GDM1 (cell line): ENCODE results near the gene KRTAP10-1.
"Not testable (repeated sequence)": the region's sequence is repeated elsewhere in the genome, so short reads cannot be mapped to it uniquely, and the experiment has no call there.

Source experiments
- DNase-seq: peaks from one replicate; lab custom pipeline; 2025; lab: John Stamatoyannopoulos, UW

KRTAP10-1 gene, protein sequence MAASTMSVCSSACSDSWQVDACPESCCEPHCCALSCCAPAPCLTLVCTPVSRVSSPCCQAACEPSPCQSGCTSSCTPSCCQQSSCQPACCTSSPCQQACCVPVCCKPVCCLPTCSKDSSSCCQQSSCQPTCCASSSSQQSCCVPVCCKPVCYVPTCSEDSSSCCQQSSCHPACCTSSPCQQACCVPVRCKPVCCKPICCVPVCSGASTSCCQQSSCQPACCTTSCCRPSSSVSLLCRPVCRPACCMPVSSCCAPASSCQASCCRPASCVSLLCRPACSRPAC

DNA sequence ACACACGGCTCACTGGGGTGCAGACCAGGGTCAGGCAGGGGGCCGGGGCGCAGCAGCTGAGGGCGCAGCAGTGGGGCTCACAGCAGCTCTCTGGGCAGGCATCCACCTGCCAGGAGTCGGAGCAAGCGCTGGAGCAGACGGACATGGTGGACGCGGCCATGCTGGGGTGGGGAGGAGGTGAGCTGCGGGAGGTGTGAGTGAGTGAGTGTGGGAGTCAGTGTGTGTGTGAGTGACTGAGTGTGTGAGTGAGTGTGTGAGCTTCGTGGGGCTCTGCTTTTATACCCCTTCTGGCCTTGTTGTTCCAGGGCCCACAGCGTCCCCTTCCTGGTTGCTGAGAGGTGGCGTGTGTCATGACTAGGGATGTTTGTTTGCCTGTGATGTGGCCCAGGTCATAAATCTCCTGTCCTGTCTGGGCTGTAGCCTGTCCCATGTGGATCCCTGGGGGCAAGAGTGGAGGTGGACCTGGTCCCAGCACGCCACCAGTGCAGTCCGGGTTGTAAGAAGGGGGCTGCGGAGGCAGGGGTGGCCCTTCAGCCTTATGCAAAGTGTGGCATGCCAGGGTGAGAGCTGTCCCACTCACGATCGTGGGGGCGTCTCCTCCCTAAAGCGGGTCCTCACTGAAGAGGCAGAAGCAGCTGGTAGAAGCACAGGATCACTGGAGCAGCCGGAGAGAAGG lies at the start of gene KRTAP10-1:
KRTAP10-1 (minus strand) TSS at position 205 of the 676 bp plus-strand sequence; CDS start at position 160, 45 bp downstream.
- no peak for DNase-seq

DNA sequence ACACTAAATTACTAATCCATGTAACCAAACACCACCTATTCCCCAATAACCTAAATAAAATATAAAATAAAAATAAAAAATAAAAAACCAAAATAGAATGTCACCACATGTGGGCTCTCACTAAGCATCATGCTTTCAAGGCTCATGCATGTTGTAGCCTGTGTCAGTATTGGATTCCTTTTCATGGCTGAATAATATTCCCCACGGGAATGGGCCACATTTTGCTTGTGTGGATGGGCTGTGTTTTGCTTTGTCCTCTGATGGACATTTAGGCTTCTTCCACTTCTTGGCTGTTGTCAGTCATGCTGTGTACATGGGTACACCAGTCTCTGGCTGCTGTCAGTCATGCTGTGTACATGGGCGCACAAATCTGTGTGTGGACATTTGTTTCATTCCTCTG lies 49.1 kb upstream of the KRTAP10-1 start:
- no peak for DNase-seq

DNA sequence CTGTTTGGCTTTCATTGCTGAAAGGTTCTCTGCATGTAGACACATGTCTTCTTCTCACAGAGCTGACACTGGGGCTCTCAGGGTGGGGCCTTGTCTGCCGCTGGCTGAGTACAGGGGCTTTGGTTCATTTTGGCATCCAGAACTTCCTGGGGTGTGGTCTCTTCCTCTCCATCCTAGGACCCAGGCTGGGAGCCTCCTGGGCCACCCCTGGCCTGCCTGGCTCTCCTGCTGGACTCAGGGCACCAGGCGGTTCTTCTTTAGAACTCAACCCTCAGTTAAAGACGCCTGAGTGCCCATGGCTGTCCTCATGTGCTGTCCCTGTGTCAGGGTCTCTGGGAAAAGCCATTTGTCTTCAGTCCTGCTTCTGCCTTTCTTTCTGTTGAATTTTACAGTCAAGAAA lies 45.9 kb upstream of the KRTAP10-1 start:
- no peak for DNase-seq

DNA sequence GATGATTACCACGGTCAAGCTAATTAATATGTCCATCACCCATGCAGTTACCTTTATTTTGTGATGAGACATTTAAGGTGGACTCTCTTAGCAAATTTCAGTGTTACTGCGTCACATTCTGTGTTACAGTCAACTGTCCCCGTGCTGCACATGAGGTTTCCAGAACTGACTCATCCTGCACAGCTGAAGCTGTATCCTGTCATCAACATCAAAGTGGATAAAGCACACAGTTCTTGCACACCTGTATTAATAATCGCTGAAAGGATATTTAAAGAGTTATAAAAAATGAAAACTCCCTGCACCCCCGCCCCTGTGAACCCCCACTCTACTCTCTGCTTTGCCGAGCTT lies 43.8 kb upstream of the KRTAP10-1 start:
- DNase-seq = no peak

DNA sequence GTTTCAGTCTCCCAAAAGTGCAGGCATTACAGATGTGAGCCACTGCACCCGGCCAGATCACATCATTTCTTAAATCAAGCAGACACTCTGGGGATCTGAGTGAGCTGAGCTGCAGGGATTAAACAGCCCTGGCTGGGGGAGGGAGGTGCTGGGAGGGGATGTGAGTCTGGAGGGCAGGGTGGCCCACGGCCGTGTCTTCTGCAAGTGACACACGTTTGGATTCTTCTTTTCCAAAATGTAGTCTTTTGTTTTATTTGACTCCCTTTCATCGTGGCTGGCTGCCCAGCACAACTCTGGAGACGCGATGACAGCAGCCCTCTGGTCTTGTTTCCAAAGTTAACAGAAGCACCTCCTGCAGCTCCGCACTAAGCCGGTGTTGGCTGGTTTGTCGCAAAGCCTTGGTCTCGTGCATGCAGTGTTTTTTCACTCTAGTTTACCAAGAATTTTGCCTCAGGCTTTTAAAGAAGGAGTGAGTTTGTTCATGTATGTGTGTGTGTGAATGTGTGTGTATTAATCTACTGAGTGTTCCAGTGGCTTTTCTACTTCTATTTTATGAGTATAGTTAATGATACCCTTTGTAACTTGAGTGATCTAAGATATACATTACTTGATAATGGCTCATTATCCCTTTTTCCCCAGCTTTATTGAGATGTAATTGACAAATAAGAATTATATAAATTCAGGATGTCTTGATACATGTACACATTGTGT lies 43.2 kb upstream of the KRTAP10-1 start:
- DNase-seq = no peak

DNA sequence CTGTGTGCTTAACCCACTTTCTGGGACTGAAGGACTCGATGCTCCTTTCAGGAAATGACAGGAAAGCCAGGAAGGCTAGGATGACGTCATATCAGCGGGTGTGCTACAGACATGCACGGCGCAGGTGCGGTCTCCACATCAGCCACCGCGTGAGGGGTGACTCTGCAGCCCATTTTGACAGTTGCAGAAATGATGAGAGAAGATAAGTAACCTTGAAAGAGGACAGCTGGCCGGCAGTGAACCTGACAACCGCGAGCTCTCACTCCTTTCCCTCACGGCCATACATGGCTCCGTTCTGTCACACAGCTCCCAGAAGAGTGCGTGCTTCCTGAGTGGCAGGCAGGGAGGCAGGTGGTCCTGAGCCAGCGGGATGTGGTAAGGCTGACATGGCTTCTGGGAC lies 42.1 kb upstream of the KRTAP10-1 start:
- DNase-seq = no peak

DNA sequence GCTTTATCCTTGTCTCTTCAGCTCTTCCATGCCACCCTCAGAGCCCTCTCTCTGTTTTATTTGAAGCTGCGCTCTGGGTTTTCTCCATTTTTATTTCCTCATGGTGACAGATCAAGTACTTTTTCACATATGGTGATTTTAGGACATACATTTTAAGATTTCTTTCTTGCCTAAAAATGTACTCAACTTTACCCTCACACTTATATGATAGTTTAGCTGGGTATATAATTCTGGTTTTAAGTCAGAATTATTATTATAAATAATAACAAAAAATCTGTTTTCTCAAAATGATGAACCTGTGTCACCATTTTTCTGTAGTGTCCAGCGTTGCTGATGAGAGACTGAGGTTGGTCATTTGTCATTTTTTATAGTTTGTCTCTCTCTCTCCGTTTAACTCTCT lies 41.2 kb upstream of the KRTAP10-1 start:
- no peak for DNase-seq

DNA sequence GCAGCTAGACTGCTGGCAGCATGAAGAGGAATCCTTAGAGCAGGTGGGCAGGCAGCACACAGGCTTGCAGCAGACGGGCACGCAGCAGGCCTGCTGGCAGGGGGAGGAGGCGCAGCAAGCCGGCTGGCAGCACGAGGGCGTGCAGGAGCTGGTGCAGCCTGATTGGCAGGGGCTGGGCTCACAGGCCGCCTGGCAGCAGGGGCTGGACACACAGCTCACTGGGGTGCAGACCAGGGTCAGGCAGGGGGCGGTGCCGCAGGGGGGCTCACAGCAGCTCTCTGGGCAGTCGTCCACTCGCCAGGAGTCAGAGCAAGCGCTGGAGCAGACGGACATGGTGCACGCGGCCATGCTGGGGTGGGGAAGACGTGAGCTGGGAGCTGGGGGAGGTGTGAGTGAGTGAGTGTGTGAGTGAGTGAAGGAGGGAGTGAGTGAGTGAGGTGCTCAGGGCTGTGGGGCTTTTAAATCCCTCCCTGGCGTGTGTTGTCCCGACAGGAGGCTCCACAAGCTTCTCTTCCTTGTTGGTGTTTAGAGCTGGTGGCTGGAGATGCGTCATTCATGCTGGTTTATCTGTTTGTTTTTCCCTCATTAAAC lies 40.3 kb upstream of the KRTAP10-1 start, which contains the start of gene KRTAP10-5:
KRTAP10-5 (minus strand) TSS at position 374 of the 591 bp plus-strand sequence; CDS start at position 348, 26 bp downstream.
- not testable (repeated sequence) for DNase-seq

DNA sequence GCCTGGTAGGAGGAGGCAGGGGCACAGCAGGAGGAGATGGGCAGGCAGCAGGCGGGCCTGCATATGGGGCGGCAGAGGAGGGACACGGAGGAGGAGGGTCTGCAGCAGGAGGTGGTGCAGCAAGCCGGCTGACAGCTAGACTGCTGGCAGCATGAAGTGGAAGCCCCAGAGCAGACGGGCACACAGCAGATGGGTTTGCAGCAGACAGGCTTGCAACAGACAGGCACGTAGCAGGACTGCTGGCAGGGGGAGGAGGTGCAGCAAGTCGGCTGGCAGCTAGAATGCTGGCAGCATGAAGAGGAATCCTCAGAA lies 39.8 kb upstream of the KRTAP10-1 start:
- no peak for DNase-seq

DNA sequence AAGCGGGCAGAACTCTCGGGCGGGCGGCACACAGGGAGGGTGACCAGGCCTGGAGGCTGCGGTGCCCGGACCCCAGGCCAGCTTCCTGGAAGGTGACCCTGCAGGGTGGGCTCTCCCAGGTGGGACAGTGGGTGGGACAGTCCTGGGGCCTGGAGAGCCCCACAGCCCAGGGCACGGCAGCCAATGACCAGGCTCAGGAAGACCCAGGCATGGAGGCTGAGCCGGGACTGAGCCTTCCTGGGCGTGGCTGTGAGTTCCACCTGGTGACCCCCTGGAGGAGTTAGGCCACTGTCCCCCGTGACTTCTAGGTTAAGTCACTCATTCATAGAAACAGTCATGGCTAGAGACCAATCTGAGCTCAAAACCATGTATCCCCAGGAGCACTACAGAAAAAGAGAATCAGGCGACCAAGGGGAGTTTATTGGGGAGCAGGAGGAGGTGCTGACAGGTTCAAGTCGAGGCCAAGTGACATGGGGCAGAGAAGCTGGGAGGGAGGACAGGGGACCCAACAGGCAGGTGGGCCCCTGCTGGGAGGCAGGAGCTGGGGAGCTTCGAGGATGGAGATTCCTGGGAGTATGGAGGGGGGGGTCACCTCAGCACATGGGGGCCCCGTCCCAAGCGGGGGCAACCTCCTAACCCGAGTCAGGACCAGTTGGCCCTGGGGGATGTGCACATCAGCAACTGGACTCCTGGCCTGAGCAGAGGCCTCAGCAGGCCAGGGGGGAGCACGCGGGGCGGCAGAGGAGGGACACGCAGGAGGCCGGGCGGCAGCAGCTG lies 39.2 kb upstream of the KRTAP10-1 start:
- no peak for DNase-seq

DNA sequence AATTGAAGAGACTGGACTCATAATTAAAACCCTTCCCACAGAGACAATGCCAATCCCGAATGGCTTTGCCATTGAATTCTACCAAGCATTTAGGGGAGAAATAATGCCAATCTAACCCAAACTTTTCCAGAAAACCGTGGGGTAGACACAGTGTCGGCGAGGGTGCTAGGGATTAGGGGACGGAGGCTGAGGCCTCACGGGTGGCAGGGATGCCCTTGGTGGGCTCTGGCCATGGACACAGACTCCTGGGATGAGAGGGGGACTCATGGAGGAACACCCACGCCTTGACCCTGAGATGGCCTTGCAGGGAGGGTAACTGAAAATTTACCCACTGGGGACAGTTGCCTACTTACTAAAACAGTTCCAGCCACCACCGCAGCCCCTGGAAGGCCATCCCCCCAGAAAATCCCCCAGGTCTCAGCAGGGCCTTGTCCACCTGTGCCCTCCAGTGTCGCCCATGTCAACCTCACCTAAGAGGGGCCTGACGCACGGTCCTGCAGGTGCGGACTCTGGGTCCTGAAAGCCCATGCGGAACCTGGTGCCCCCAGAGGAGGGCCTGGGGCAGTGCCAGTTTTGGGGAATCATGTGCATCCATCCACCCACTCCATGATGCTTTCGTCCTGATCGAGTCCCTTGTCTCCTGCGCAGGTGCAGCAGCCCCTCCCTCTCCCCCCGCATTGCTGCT lies 38.5 kb upstream of the KRTAP10-1 start:
- no peak for DNase-seq

DNA sequence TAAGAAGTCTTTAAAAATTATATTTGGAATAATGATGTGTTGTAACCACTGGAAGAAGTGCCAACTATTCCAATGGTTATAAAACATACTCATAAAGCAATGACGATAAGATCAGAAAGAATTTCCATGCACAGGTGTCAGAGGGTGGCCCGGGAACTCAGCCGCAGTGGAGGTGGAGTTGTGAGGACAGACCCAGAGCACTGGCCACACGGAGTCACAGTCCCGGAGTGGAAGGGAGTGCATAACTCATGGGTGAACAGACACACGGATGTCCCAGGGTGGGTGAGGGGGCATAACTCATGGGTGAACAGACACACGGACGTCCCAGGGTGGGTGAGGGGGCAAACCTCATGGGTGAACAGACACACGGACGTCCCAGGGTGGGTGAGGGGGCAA lies 36.0 kb upstream of the KRTAP10-1 start:
- DNase-seq = no peak

DNA sequence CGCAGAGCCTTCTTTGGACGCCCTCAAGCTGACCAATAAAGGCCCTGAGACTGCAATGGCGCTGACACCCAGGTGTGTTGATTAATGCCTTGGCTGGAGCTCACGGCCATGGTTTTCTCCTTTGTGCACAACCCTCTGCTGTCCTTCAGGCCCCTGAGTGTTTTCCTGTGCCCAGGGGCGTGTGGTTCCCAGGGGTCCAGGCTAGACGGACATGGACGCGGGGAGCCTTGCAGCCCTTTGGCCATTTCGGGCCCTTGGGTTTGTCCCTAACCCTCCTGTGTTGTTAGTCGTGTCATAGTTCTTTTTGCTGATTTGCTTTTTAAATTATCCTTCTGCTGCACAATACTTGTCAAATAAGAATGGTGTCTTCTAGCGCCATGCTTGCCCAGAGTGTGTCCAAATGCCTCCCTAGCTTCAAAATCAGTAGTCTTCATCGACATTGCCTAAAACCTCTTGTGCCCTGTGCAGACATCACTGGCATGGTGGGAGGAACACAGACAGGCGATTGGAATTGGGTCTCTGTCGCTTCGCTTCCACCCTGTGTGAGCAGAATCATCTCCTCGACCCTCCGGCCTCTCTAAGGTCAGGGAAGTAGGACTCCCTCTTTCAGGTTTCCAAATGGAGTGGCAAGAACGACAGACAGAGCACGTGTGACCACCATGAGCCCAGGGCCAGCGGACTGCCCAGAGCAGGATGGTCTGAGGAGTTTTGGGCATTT lies 35.5 kb upstream of the KRTAP10-1 start:
- no peak for DNase-seq

DNA sequence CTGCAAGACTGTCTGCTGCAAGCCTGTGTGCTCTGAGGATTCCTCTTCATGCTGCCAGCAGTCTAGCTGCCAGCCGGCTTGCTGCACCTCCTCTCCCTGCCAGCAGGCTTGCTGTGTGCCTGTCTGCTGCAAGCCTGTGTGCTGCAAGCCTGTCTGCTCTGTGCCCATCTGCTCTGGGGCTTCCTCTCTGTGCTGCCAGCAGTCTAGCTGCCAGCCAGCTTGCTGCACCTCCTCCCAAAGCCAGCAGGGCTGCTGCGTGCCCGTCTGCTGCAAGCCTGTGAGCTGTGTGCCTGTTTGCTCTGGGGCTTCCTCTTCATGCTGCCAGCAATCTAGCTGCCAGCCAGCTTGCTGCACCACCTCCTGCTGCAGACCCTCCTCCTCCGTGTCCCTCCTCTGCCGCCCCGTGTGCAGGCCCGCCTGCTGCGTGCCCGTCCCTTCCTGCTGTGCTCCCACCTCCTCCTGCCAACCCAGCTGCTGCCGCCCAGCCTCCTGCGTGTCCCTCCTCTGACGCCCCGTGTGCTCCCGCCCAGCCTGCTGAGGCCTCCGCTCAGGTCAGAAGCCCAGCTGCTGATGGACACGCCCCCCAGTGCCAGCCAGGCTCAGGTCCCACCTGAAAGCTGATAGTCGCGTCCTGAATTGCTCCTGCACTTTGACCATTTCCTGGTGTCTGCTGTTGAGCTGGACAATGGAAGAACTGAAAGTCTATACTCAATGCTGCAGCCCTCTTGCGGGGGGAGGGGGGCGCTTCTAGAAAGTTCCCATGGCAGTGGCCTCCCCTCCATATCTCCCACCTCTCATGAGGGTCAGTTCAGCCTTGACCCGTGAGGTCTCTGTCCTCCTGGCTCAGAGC lies 34.7 kb upstream of the KRTAP10-1 start:
- DNase-seq = no peak

DNA sequence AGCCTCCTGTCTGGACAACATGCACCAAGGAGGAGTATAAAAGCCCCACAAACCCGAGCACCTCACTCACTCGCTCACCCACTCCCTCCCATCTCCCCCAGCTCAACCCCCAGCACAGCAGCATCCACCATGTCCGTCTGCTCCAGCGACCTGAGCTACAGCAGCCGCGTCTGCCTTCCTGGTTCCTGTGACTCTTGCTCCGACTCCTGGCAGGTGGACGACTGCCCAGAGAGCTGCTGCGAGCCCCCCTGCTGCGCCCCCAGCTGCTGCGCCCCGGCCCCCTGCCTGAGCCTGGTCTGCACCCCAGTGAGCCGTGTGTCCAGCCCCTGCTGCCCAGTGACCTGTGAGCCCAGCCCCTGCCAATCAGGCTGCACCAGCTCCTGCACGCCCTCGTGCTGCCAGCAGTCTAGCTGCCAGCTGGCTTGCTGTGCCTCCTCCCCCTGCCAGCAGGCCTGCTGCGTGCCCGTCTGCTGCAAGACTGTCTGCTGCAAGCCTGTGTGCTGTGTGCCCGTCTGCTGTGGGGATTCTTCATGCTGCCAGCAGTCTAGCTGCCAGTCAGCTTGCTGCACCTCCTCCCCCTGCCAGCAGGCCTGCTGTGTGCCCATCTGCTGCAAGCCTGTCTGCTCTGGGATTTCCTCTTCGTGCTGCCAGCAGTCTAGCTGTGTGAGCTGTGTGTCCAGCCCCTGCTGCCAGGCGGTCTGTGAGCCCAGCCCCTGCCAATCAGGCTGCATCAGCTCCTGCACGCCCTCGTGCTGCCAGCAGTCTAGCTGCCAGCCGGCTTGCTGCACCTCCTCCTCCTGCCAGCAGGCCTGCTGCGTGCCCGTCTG lies 33.8 kb upstream of the KRTAP10-1 start, which contains the start of gene KRTAP10-4:
KRTAP10-4 (plus strand) TSS at position 100 of the 827 bp plus-strand sequence; CDS start at position 130, 30 bp downstream.
- DNase-seq = not testable (repeated sequence)

DNA sequence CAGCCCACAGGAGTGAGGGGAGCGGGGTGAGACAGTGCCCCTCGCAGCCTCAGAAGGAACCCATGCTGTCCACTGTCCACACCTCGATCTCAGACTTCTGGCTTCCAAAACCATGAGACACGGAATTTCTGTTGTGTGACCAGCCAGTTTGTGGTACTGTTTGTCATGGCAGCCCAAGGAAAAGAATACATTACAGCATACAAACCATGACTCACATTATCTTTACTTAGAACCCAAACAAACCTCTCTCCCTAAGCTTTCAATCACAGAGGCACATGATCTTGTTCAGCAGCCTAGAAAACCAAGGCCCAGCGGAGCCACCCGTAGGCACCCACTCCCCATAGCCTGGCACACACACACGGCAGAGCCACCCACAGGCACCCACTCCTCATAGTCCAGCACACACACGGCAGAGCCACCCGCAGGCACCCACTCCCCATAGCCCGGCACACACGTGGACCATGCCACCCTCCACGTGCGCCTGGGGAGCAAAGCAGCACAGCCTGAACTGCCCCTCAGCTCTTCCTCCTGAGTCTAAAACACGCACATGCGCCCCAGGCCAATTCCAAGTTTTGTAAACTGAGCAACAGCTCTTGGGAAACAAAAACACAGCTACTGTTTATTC lies 33.1 kb upstream of the KRTAP10-1 start:
- no peak for DNase-seq

DNA sequence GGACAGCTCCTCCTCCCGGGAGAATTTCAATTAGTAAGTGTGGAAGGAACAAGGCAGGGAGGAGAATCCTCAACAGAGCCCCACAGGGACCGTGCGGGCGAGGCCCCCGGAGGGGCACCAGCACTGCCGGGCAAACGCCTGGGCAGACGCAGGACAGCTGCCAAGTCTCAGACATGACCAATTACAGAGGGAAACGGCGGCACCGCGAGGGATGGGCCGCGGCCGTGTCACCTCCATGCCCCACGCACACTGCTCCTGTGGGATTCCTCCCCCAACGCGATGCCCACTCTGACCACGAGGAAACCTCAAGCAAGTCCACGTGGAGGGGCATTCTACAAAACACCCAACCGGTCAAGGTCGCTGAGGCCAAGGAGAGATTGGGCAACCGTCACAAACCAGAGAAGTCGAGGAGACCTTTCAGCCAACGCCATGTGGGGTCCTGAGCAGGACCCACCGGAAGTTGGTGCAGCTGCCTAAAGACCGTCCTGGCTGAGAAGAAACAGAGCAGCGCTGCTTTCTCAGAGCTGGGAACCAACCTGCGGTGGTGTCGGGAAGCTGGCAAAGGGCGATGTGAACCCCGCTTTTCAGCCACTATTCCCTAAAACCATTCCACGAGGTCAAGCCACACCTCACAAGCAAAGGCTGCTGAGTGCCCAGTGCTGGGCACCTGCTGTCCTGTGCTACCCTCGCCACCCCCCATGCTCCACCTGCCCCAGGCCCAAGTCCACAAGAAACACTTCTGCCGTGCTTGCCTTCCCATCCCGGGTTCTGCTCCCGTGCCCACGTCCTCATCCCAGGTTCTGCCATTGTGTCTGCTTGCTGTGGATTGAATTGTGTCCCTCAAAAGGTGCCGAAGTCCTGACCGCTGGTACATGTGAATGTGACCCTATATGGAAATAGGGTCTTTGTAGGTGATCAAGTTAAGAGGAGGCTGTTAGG lies 32.1 kb upstream of the KRTAP10-1 start:
- no peak for DNase-seq
